ENCODE data around the gene IZUMO3. TPM values are rescaled to one million over a fixed set of nuclear protein-coding genes. Genes with fewer than 3 reads are reported as not detected.

Gene IZUMO3
- total RNA-seq, 1 experiment from 2014 or later, result not detected

DNA sequence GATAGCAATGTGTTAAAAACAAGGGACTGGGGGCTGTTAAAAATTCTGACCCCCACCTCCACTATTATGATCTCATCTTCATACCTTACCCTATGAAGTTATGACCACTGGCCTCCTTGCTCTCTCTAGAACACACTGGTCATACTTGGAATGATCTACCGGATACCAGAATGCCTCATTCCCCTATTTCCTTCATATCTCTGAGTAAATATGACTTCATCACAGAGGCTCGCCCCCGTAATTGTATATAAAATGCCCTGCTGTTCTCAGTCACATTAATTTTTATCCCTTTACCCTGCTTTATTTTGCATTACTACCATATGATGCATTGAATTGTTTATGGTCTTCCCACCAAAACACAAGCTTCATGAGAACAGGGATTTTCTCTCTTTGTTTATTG is 29.2 kb downstream of the IZUMO3 start:
- Histone ChIP-seq H3K4me1 (ENCODE audit: control insufficient read depth in 1 of 2, insufficient read depth in 2 of 2, low read length in 2 of 2) (no peaks in the 10 kb centered on the region), H3K36me3 (ENCODE audit: control insufficient read depth in 1 of 2, insufficient read depth in 2 of 2, low read length in 2 of 2) (no peaks in the 10 kb centered on the region), H3K27me3 (ENCODE audit: insufficient read depth, low read length) (no peaks in the 10 kb centered on the region), H3K4me3 (replicated peaks in 1 of 2; ENCODE audit: low read depth in 1 of 2, low read length in 2 of 2) (no peak overlapping the region), H4K20me1 (ENCODE audit: insufficient read depth) (no peaks in the 10 kb centered on the region), H2AFZ (ENCODE audit: low read depth, low read length, poor library complexity, severe bottlenecking) (no peak overlapping the region), H3K27ac (ENCODE audit: low read depth, low read length) (no peak overlapping the region), H3K4me2 (ENCODE audit: low read length) (no peak overlapping the region), H3K9ac (ENCODE audit: low read length) (no peak overlapping the region), H3K9me3 (ENCODE audit: control insufficient read depth in 1 of 2, insufficient read depth in 1 of 2, low read depth in 1 of 2, low read length in 2 of 2) (peaks cover 0 to 7% of the 10 kb centered on the region in 2 experiments; a peak in 1 of 4 replicates), H3K9me2 (ENCODE audit: insufficient read depth) (no peaks in the 10 kb centered on the region), H3K79me2 (ENCODE audit: insufficient read depth, low read length) (no peaks in the 10 kb centered on the region)
- ChIA-PET CTCF (no interaction called here), RAD21 (ENCODE audit: low non-redundant PET in 1 of 2, low total read pairs in 2 of 2, uncharacterized antibody in 2 of 2, unreplicated experiment in 2 of 2) (no interaction called here), POLR2A (no interaction called here)
- DNase-seq (ENCODE audit: low read depth, low spot score), result no peak
- no peak for ATAC-seq
- intact Hi-C loops (cut with micrococcal nuclease), result no loop called here
- no peak for TF ChIP-seq YY1 (IDR thresholded peaks at IDR 0.05; ENCODE audit: extremely low read depth, insufficient replicate concordance, low read depth, low read length)
- TF ChIP-seq EZH2phosphoT487 (IDR thresholded peaks at IDR 0.05; ENCODE audit: borderline replicate concordance), result no peak
- TF ChIP-seq, protein P1, sequence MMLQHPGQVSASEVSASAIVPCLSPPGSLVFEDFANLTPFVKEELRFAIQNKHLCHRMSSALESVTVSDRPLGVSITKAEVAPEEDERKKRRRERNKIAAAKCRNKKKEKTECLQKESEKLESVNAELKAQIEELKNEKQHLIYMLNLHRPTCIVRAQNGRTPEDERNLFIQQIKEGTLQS (IDR thresholded peaks at IDR 0.05), result no peak
- TF ChIP-seq, protein P2, sequence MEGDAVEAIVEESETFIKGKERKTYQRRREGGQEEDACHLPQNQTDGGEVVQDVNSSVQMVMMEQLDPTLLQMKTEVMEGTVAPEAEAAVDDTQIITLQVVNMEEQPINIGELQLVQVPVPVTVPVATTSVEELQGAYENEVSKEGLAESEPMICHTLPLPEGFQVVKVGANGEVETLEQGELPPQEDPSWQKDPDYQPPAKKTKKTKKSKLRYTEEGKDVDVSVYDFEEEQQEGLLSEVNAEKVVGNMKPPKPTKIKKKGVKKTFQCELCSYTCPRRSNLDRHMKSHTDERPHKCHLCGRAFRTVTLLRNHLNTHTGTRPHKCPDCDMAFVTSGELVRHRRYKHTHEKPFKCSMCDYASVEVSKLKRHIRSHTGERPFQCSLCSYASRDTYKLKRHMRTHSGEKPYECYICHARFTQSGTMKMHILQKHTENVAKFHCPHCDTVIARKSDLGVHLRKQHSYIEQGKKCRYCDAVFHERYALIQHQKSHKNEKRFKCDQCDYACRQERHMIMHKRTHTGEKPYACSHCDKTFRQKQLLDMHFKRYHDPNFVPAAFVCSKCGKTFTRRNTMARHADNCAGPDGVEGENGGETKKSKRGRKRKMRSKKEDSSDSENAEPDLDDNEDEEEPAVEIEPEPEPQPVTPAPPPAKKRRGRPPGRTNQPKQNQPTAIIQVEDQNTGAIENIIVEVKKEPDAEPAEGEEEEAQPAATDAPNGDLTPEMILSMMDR (IDR thresholded peaks at IDR 0.05 in 2 of 3, conservative IDR thresholded peaks at IDR 0.05 in 1 of 3; ENCODE audit: borderline replicate concordance in 1 of 3, insufficient read depth in 1 of 3, low read depth in 2 of 3, low read length in 2 of 3), result no peak
- no peak for TF ChIP-seq POLR2AphosphoS5 (IDR thresholded peaks at IDR 0.05; ENCODE audit: low read depth, low read length)
- TF ChIP-seq ELF1 (IDR thresholded peaks at IDR 0.05; ENCODE audit: borderline replicate concordance, low read depth), result no peak
- no peak for TF ChIP-seq CBX3 (IDR thresholded peaks at IDR 0.05; ENCODE audit: low read depth)
- TF ChIP-seq, protein P3, sequence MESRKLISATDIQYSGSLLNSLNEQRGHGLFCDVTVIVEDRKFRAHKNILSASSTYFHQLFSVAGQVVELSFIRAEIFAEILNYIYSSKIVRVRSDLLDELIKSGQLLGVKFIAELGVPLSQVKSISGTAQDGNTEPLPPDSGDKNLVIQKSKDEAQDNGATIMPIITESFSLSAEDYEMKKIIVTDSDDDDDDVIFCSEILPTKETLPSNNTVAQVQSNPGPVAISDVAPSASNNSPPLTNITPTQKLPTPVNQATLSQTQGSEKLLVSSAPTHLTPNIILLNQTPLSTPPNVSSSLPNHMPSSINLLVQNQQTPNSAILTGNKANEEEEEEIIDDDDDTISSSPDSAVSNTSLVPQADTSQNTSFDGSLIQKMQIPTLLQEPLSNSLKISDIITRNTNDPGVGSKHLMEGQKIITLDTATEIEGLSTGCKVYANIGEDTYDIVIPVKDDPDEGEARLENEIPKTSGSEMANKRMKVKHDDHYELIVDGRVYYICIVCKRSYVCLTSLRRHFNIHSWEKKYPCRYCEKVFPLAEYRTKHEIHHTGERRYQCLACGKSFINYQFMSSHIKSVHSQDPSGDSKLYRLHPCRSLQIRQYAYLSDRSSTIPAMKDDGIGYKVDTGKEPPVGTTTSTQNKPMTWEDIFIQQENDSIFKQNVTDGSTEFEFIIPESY (IDR thresholded peaks at IDR 0.05; ENCODE audit: extremely low read depth, insufficient replicate concordance, low read length), result no peak
- TF ChIP-seq SP1 (IDR thresholded peaks at IDR 0.05; ENCODE audit: low read depth), result no peak
- TF ChIP-seq CEBPB (IDR thresholded peaks at IDR 0.05; ENCODE audit: low read depth), result no peak
- TF ChIP-seq, protein P4, sequence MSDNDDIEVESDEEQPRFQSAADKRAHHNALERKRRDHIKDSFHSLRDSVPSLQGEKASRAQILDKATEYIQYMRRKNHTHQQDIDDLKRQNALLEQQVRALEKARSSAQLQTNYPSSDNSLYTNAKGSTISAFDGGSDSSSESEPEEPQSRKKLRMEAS (IDR thresholded peaks at IDR 0.05), result no peak
- no peak for TF ChIP-seq ZNF274 (IDR thresholded peaks at IDR 0.05; ENCODE audit: low read depth, low read length)
- no peak for TF ChIP-seq ZFX (IDR thresholded peaks at IDR 0.05)
- TF ChIP-seq SRF (IDR thresholded peaks at IDR 0.05; ENCODE audit: low read depth), result no peak
- BruUV-seq (replicated peaks), result no TSS peak
